Tibial nerve (tissue), 4 donors: Measurements from ENCODE around the gene COA8. TPM values are rescaled to one million over a fixed set of nuclear protein-coding genes. Genes with fewer than 3 reads are reported as not detected.

Experiments used
- DNase-seq, 2 donors: peaks; one replicate each; pipeline ENCODE4 v3.0.0-alpha.2; 2019; ENCODE audit warnings: low spot score in 2 of 2
- H3K27ac ChIP-seq, 4 donors: fragments of 200-600 bp; sonication (generic) in 3 of 4; one replicate each; pipeline ENCODE4 v1.5.1; 2017 to 2019; ENCODE audit warnings: mild to moderate bottlenecking in 1 of 4
- H3K27me3 ChIP-seq, 2 donors: fragments of 200-600 bp; sonication (generic) in 1 of 2; one replicate each; pipeline versions ENCODE4 v1.5.1 to v1.6.0; 2017 to 2019
- H3K36me3 ChIP-seq, 3 donors: fragments of 200-600 bp; sonication (generic); one replicate each; pipeline ENCODE4 v1.5.1; 2018 to 2019
- H3K4me1 ChIP-seq, 4 donors: fragments of 200-600 bp; sonication (generic) in 3 of 4; one replicate each; pipeline ENCODE4 v1.5.1; 2017 to 2019
- H3K4me3 ChIP-seq, 4 donors: fragments of 200-600 bp; sonication (generic) in 3 of 4; one replicate each; pipeline ENCODE4 v1.5.1; 2017 to 2019; ENCODE audit warnings: mild to moderate bottlenecking in 1 of 4, moderate library complexity in 1 of 4
- H3K9me3 ChIP-seq, 4 donors: fragments of 200-600 bp; sonication (generic) in 3 of 4; one replicate each; pipeline ENCODE4 v1.5.1; 2017 to 2019
- CTCF ChIP-seq, 5 experiments: fragments of 200-600 bp in 3 of 5; fragments of 450-650 bp in 2 of 5; sonication (generic) in 3 of 5; IDR thresholded peaks; one replicate each; pipeline ENCODE4 v1.5.1; 2016 to 2019; ENCODE audit warnings: antibody characterized with exemption in 5 of 5, mild to moderate bottlenecking in 3 of 5, moderate library complexity in 2 of 5
- EP300 ChIP-seq, 2 donors: sonication (generic); formaldehyde crosslinking; IDR thresholded peaks; one replicate each; pipeline ENCODE4 v1.6.1; 2017; ENCODE audit warnings: antibody characterized with exemption in 2 of 2, mild to moderate bottlenecking in 1 of 2
- POLR2A ChIP-seq, 2 donors: fragments of 450-650 bp; IDR thresholded peaks; one replicate each; pipeline ENCODE4 v1.6.1; 2017; ENCODE audit warnings: antibody characterized with exemption in 2 of 2, mild to moderate bottlenecking in 2 of 2, moderate library complexity in 2 of 2
- WGBS, 2 donors: methylation state at CpG; one replicate each; pipeline ENCODE4 v1.1.5; 2018; 5-methylcytosine and 5-hydroxymethylcytosine counted together
- total RNA-seq, 4 donors: library from RNA; depleted of rRNA; stranded (reverse); fragments of >200 nt; gene quantifications; one replicate each; pipeline ENCODE4 v1.1.0, GENCODE V29; 2016

COA8 gene
- total RNA-seq, 4 donors from 2014 or later = 7.2 to 31.6 (median 12.3) TPM

GRCh38 chr14:103531421-103532215, 31.1 kb upstream of the COA8 start:
- WGBS, 2 donors = 87 to 91% methylated on average over 15 of the region's 15 CpGs
- Histone ChIP-seq H3K27ac (no peak overlapping the region), H3K36me3 (peaks cover 0 to 64% (median 0%) of the 10 kb centered on the region in 3 donors), H3K4me3 (no peak overlapping the region), H3K9me3 (no peaks in the 10 kb centered on the region), H3K4me1 (peaks cover 0 to 76% (median 32%) of the 10 kb centered on the region in 4 donors), H3K27me3 (no peaks in the 10 kb centered on the region)
- DNase-seq = no peak
- TF ChIP-seq CTCF (IDR thresholded peaks at IDR 0.05) (no peak), EP300 (IDR thresholded peaks at IDR 0.05) (no peak), POLR2A (IDR thresholded peaks at IDR 0.05) (no peak)

- TF ChIP-seq EP300 (IDR thresholded peaks at IDR 0.05) = no peak
- no peak for TF ChIP-seq POLR2A (IDR thresholded peaks at IDR 0.05)
- no peak for TF ChIP-seq CTCF (IDR thresholded peaks at IDR 0.05)
- no peak overlapping the region for H3K4me3 ChIP-seq
- H3K4me1 ChIP-seq = peaks cover 0 to 67% (median 29%) of the 10 kb centered on the region in 4 donors
- H3K36me3 ChIP-seq = peaks cover 0 to 65% (median 0%) of the 10 kb centered on the region in 3 donors
- peak overlapping the region in 1 of 4 donors; percentile 44 for H3K27ac ChIP-seq
- H3K27me3 ChIP-seq = no peaks in the 10 kb centered on the region
- no peaks in the 10 kb centered on the region for H3K9me3 ChIP-seq
- 82 to 87% methylated on average over 18 to 27 of the region's 32 CpGs for WGBS, 2 donors
- DNase-seq = no peak
Observed at GRCh38 chr14:103532216-103533136, 30.3 kb upstream of the COA8 start.

- 79 to 80% methylated on average over 16 to 22 of the region's 23 CpGs for WGBS, 2 donors
- no peak overlapping the region for H3K4me3 ChIP-seq
- no peaks in the 10 kb centered on the region for H3K27me3 ChIP-seq
- peak overlapping the region in 2 of 4 donors; percentile 36 to 44 for H3K27ac ChIP-seq
- H3K9me3 ChIP-seq = no peaks in the 10 kb centered on the region
- H3K36me3 ChIP-seq = peaks cover 0 to 65% (median 0%) of the 10 kb centered on the region in 3 donors
- no peak for DNase-seq
- no peak for TF ChIP-seq EP300 (IDR thresholded peaks at IDR 0.05)
- TF ChIP-seq CTCF (IDR thresholded peaks at IDR 0.05) = no peak
- H3K4me1 ChIP-seq = peaks cover 0 to 65% (median 23%) of the 10 kb centered on the region in 4 donors
Observed at GRCh38 chr14:103533137-103533998, 29.4 kb upstream of the COA8 start.

GRCh38 chr14:103533999-103534575, 28.7 kb upstream of the COA8 start:
- peaks cover 0 to 68% (median 25%) of the 10 kb centered on the region in 4 donors for H3K4me1 ChIP-seq
- no peak for DNase-seq
- no peak for TF ChIP-seq CTCF (IDR thresholded peaks at IDR 0.05)

More at GRCh38 chr14:103533999-103534575, 28.7 kb upstream of the COA8 start:
- Histone ChIP-seq H3K36me3 (peaks cover 0 to 65% (median 0%) of the 10 kb centered on the region in 3 donors), H3K9me3 (no peaks in the 10 kb centered on the region), H3K4me3 (no peak overlapping the region), H3K27ac (peak overlapping the region in 2 of 4 donors; percentile 44 to 53), H3K27me3 (no peaks in the 10 kb centered on the region)
- WGBS, 2 donors = 85 to 97% methylated on average over 10 to 16 of the region's 25 CpGs
